NT2/D1 (cell line): ENCODE measurements around the gene PRM3.

Experiments used
- DNase-seq: peaks from one replicate; pipeline ENCODE4 v3.0.0-alpha.2; 2011; ENCODE audit warnings: low read depth, low spot score
- H3K27me3 ChIP-seq: 2 replicates; pipeline ENCODE4 v1.6.0; 2011; ENCODE audit warnings: mild to moderate bottlenecking; ENCODE audit not compliant: insufficient read length, insufficient read depth
- H3K36me3 ChIP-seq: 2 replicates; pipeline ENCODE4 v1.6.1; 2011; ENCODE audit warnings: mild to moderate bottlenecking, low read length, mixed read lengths; ENCODE audit not compliant: insufficient read depth, insufficient read length
- H3K4me1 ChIP-seq: 2 replicates; pipeline ENCODE4 v1.5.1; 2011; ENCODE audit not compliant: insufficient read depth, insufficient read length
- H3K4me3 ChIP-seq: 2 replicates; pipeline ENCODE4 v1.5.1; 2011; ENCODE audit warnings: low read depth; ENCODE audit not compliant: insufficient read length
- H3K9ac ChIP-seq: 2 replicates; pipeline ENCODE4 v1.6.0; 2011; ENCODE audit warnings: low read depth; ENCODE audit not compliant: insufficient read length
- H3K9me3 ChIP-seq: 2 replicates; pipeline ENCODE4 v1.5.1; 2011; ENCODE audit warnings: mild to moderate bottlenecking, low read length; ENCODE audit not compliant: insufficient read depth
- SUZ12 ChIP-seq: IDR thresholded peaks from 2 replicates; pipeline ENCODE4 v1.6.1; 2011; ENCODE audit not compliant: insufficient read length, insufficient read depth; ENCODE audit errors: extremely low read depth
- YY1 ChIP-seq: IDR thresholded peaks from 2 replicates; pipeline ENCODE4 v1.6.1; 2011; ENCODE audit not compliant: insufficient read length, insufficient read depth
- ZNF274 ChIP-seq: IDR thresholded peaks from 2 replicates; pipeline ENCODE4 v1.6.1; 2011; ENCODE audit warnings: mild to moderate bottlenecking, low read depth, low read length

PRM3 gene

GRCh38 chr16:11297492-11298142, 24.2 kb upstream of the PRM3 start:
- no peak for TF ChIP-seq SUZ12
- TF ChIP-seq YY1, result no peak
- TF ChIP-seq ZNF274, result no peak
- peak overlapping the region; percentile 33 for H3K9ac ChIP-seq
- no peaks in the 10 kb centered on the region for H3K27me3 ChIP-seq
- H3K9me3 ChIP-seq, result no peaks in the 10 kb centered on the region
- H3K4me3 ChIP-seq, result no peak overlapping the region
- DNase-seq, result peak; percentile 51
- no peaks in the 10 kb centered on the region for H3K36me3 ChIP-seq
- H3K4me1 ChIP-seq, result peaks cover 9% of the 10 kb centered on the region

- peak overlapping the region; percentile 33 for H3K9ac ChIP-seq
- H3K36me3 ChIP-seq, result no peaks in the 10 kb centered on the region
- TF ChIP-seq SUZ12 (no peak), ZNF274 (no peak), YY1 (no peak)
- no peaks in the 10 kb centered on the region for H3K27me3 ChIP-seq
- no peak overlapping the region for H3K4me3 ChIP-seq
- DNase-seq, result no peak
- H3K4me1 ChIP-seq, result peaks cover 9% of the 10 kb centered on the region
- no peaks in the 10 kb centered on the region for H3K9me3 ChIP-seq
Measured at GRCh38 chr16:11296706-11297491, 23.5 kb upstream of the PRM3 start.

GRCh38 chr16:11296351-11296705, 22.9 kb upstream of the PRM3 start:
- no peaks in the 10 kb centered on the region for H3K36me3 ChIP-seq
- no peaks in the 10 kb centered on the region for H3K9me3 ChIP-seq
- peaks cover 9% of the 10 kb centered on the region for H3K4me1 ChIP-seq
- no peak for TF ChIP-seq ZNF274
- no peak for TF ChIP-seq YY1
- TF ChIP-seq SUZ12, result no peak
- H3K9ac ChIP-seq, result no peak overlapping the region
- DNase-seq, result no peak
- no peak overlapping the region for H3K4me3 ChIP-seq
- H3K27me3 ChIP-seq, result no peaks in the 10 kb centered on the region

GRCh38 chr16:11295672-11296071, 22.2 kb upstream of the PRM3 start:
- Histone ChIP-seq H3K9ac (no peak overlapping the region), H3K9me3 (no peaks in the 10 kb centered on the region), H3K27me3 (no peaks in the 10 kb centered on the region), H3K4me1 (peaks cover 12% of the 10 kb centered on the region), H3K36me3 (no peaks in the 10 kb centered on the region), H3K4me3 (no peak overlapping the region)
- no peak for DNase-seq
- TF ChIP-seq YY1 (no peak), SUZ12 (no peak), ZNF274 (no peak)

GRCh38 chr16:11292076-11292748, 18.8 kb upstream of the PRM3 start:
- H3K27me3 ChIP-seq, result no peaks in the 10 kb centered on the region
- H3K9me3 ChIP-seq, result no peaks in the 10 kb centered on the region; the same call in 1 of the 2 replicates
- no peak overlapping the region for H3K4me3 ChIP-seq
- no peak overlapping the region for H3K9ac ChIP-seq
- TF ChIP-seq SUZ12 (no peak), YY1 (no peak), ZNF274 (no peak)
- DNase-seq, result no peak
- H3K4me1 ChIP-seq, result peaks cover 10% of the 10 kb centered on the region
- no peaks in the 10 kb centered on the region for H3K36me3 ChIP-seq

- Histone ChIP-seq H3K4me1 (peaks cover 8% of the 10 kb centered on the region), H3K9ac (peak overlapping the region; percentile 15), H3K36me3 (no peaks in the 10 kb centered on the region), H3K9me3 (no peaks in the 10 kb centered on the region; the same call in 1 of the 2 replicates), H3K27me3 (no peaks in the 10 kb centered on the region), H3K4me3 (no peak overlapping the region)
- TF ChIP-seq YY1, result no peak
- no peak for TF ChIP-seq ZNF274
- TF ChIP-seq SUZ12, result no peak
- peak; percentile 66 for DNase-seq
Measured at GRCh38 chr16:11291091-11291703, 17.8 kb upstream of the PRM3 start.
